ENCODE data around the gene DGKA.
A peak's percentile ranks its signal among the peaks of the same experiment; 100 is the strongest.

The DGKA gene

GRCh38 chr12:55927588-55928502 is 3.1 kb upstream of the DGKA start, which contains the start of gene PYM1:
Gene PYM1, minus strand, starts transcription at chr12:55927894. Its CDS starts 133 bp downstream, at chr12:55927761.
- peak; percentile 79 for DNase-seq
- in situ Hi-C loops (cut with HindIII; ENCODE audit: low pct_ligation_motif_present, low pct_unique_long_range_greater_than_20kb, low sequenced_read_pairs): no loop called here

GRCh38 chr12:55929306-55929791 is 1.6 kb upstream of the DGKA start:
- DNase-seq: no peak
- in situ Hi-C loops (cut with HindIII; ENCODE audit: low pct_ligation_motif_present, low pct_unique_long_range_greater_than_20kb, low sequenced_read_pairs): no loop called here

- in situ Hi-C loops (cut with HindIII; ENCODE audit: low pct_ligation_motif_present, low pct_unique_long_range_greater_than_20kb, low sequenced_read_pairs): no loop called here
- DNase-seq: peak; percentile 49
These were observed 386 bp downstream of the DGKA start for GRCh38 chr12:55931317-55931779.

GRCh38 chr12:55931780-55932550 is 1.0 kb downstream of the DGKA start:
- DNase-seq: peak; percentile 60
- in situ Hi-C loops (cut with HindIII; ENCODE audit: low pct_ligation_motif_present, low pct_unique_long_range_greater_than_20kb, low sequenced_read_pairs): no loop called here

GRCh38 chr12:55932551-55932910 is 1.6 kb downstream of the DGKA start:
- in situ Hi-C loops (cut with HindIII; ENCODE audit: low pct_ligation_motif_present, low pct_unique_long_range_greater_than_20kb, low sequenced_read_pairs): no loop called here
- DNase-seq: no peak

- DNase-seq: peak; percentile 70
- in situ Hi-C loops (cut with HindIII; ENCODE audit: low pct_ligation_motif_present, low pct_unique_long_range_greater_than_20kb, low sequenced_read_pairs): no loop called here
These were observed 2.3 kb downstream of the DGKA start for GRCh38 chr12:55933169-55933798.

GRCh38 chr12:55933799-55934742 is 3.1 kb downstream of the DGKA start:
- in situ Hi-C loops (cut with HindIII; ENCODE audit: low pct_ligation_motif_present, low pct_unique_long_range_greater_than_20kb, low sequenced_read_pairs): no loop called here
- no peak for DNase-seq

GRCh38 chr12:55934773-55935172 is 3.8 kb downstream of the DGKA start:
- DNase-seq: no peak
- in situ Hi-C loops (cut with HindIII; ENCODE audit: low pct_ligation_motif_present, low pct_unique_long_range_greater_than_20kb, low sequenced_read_pairs): no loop called here

GRCh38 chr12:55935738-55936151 is 4.8 kb downstream of the DGKA start:
- no peak for DNase-seq
- in situ Hi-C loops (cut with HindIII; ENCODE audit: low pct_ligation_motif_present, low pct_unique_long_range_greater_than_20kb, low sequenced_read_pairs): no loop called here

- in situ Hi-C loops (cut with HindIII; ENCODE audit: low pct_ligation_motif_present, low pct_unique_long_range_greater_than_20kb, low sequenced_read_pairs): no loop called here
- DNase-seq: no peak
These were observed 7.0 kb downstream of the DGKA start for GRCh38 chr12:55937981-55938380.

GRCh38 chr12:55938826-55939501 is 8.0 kb downstream of the DGKA start:
- in situ Hi-C loops (cut with HindIII; ENCODE audit: low pct_ligation_motif_present, low pct_unique_long_range_greater_than_20kb, low sequenced_read_pairs): no loop called here
- DNase-seq: no peak

- in situ Hi-C loops (cut with HindIII; ENCODE audit: low pct_ligation_motif_present, low pct_unique_long_range_greater_than_20kb, low sequenced_read_pairs): no loop called here
- peak; percentile 89 for DNase-seq
These were observed 9.2 kb downstream of the DGKA start for GRCh38 chr12:55940065-55940732.

- DNase-seq: no peak
- in situ Hi-C loops (cut with HindIII; ENCODE audit: low pct_ligation_motif_present, low pct_unique_long_range_greater_than_20kb, low sequenced_read_pairs): no loop called here
These were observed 11.1 kb downstream of the DGKA start for GRCh38 chr12:55942055-55942454.

GRCh38 chr12:55942577-55943136 is 11.7 kb downstream of the DGKA start:
- in situ Hi-C loops (cut with HindIII; ENCODE audit: low pct_ligation_motif_present, low pct_unique_long_range_greater_than_20kb, low sequenced_read_pairs): no loop called here

GRCh38 chr12:55946553-55946952 is 15.6 kb downstream of the DGKA start:
- DNase-seq: no peak
- in situ Hi-C loops (cut with HindIII; ENCODE audit: low pct_ligation_motif_present, low pct_unique_long_range_greater_than_20kb, low sequenced_read_pairs): no loop called here

More at GRCh38 chr12:55942577-55943136, 11.7 kb downstream of the DGKA start:
- DNase-seq: no peak

- in situ Hi-C loops (cut with HindIII; ENCODE audit: low pct_ligation_motif_present, low pct_unique_long_range_greater_than_20kb, low sequenced_read_pairs): no loop called here
- DNase-seq: no peak
These were observed 24.4 kb downstream of the DGKA start for GRCh38 chr12:55955344-55955743.

All from ACHN (cell line).